NOMO-1 treated with dmso at 0.1 percent for 144 hours (cell line): ENCODE results near the gene PIGS.
A peak's percentile ranks its signal among the peaks of the same experiment; 100 is the strongest.
"Not testable (repeated sequence)": the region's sequence is repeated elsewhere in the genome, so short reads cannot be mapped to it uniquely, and the experiment has no call there.

Experiments used
- DNase-seq: peaks from one replicate; lab custom pipeline; 2025; ENCODE audit not compliant: unreplicated experiment; lab: John Stamatoyannopoulos, UW

The PIGS gene

DNA sequence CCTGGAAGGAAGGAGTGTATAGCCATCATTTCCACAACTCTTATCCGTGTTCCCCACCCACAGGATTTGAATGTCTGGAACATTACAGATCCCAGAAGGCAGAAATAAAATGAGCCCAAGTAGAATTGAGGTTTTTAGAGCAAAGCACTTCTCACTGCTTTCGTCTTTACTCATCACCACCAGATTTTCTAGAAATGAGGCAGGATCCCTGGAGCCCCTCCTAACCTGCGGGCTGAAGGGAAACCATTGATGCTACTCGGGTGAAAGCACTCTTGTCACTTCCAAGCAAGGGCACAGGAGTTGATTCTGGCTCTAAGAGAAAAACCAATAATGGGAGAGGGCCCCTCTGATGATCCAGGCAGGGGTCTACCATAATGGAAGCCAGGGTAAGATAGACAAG is 8.2 kb upstream of the PIGS start:
- no peak for DNase-seq

GRCh38 chr17:28578246-28579195 is 7.2 kb upstream of the PIGS start:
- DNase-seq = no peak

- no peak for DNase-seq
Observed at GRCh38 chr17:28577466-28577824, 6.1 kb upstream of the PIGS start.

- peak; percentile 89 for DNase-seq
Observed at GRCh38 chr17:28576758-28577465, 5.6 kb upstream of the PIGS start, which contains the start of gene ALDOC. ALDOC (minus strand) TSS chr17:28576895; CDS start chr17:28575532, 1,363 bp downstream.

- DNase-seq = not testable (repeated sequence)
Observed at GRCh38 chr17:28576016-28576415, 4.7 kb upstream of the PIGS start.

DNA sequence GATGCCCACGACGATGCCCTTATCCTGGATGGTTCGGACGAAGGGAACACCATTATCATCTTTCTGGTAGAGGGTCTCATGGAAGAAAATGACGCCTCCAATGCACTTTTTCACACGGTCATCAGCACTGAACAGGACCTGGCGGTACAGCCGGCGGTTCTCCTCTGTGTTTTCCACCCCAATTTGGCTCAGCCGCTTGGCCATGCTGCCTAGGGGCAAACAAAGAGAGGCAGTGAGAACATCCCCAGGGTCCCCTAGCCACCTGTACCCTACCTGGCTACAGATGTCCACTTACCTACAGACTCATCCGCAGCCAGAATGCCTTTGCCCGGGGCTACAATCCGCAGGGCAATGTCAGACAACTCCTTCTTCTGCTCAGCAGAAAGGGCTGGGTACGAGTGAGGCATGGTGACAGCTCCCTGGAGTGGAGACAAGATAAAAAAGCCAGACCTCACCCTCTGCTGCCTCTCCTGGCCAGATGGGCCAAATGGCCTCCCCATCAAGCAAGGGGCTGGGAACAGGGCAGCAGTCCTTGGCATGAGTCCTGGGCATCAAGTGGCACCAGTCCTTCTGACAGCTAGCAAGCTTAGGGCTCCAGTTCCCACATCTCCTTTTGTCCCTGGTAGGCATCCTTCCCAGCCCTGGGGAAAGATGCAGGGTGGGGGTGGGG is 3.9 kb upstream of the PIGS start:
- no peak for DNase-seq

DNA sequence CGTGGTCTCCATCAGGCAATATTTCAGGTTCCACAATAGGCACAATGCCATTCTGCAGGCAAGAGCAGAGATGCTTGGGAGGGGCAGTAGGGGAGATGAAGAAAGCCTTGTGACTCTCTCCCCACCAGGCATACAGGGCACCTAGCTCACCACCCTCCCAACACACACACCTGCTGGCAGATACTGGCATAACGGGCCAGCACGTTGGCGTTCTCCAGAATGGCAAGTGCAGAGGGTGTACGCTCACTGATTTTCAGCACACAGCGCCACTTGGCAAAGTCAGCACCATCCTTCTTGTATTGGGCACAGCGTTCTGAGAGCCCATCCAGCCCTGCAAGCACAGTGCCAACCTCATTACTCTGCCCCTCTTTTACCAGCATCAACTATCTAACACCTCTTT is 3.2 kb upstream of the PIGS start:
- DNase-seq = no peak

- no peak for DNase-seq
Observed at GRCh38 chr17:28573966-28574480, 2.7 kb upstream of the PIGS start.

GRCh38 chr17:28573521-28573920 is 2.2 kb upstream of the PIGS start:
- no peak for DNase-seq

- no peak for DNase-seq
Observed at GRCh38 chr17:28573040-28573380, 1.7 kb upstream of the PIGS start.

DNA sequence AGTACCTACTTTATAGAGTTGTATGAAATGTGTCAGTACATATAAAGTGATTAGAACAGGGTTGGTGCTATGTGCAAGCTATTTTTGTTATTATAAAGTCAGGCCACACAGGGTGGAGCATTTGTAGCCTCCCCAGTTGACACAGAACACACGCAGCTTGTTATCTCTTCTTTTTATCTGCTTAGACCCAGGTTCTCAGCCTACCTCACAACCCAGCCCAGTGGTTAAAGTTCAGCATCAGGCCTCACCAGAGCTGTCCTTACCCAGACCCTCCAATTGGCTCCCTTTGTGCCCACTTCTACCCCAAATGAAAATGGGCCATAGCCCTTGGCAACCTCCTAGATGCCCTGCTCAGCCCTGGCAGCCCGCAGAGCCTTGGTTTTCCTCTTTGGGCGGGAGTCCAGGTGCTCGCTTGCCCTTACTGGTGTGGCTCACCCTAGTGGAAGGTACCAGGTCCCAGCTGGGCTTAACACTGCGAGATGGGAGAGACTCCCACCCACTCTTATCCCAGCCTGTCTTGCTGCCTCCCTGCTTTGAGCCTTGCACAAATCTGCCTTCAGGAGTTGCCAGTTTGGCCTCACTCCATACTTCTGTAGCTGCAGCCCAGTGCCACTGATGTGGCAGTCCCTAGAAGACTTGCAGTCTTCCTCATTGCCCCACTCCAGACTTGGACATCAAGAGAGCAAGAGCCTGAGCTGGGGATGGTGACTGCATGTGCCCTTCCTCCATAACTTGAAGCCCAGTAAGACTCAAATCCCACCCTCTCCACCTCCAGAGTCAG is 1.1 kb upstream of the PIGS start:
- DNase-seq = no peak

GRCh38 chr17:28570716-28571360 is 486 bp downstream of the PIGS start:
- DNase-seq = no peak

DNA sequence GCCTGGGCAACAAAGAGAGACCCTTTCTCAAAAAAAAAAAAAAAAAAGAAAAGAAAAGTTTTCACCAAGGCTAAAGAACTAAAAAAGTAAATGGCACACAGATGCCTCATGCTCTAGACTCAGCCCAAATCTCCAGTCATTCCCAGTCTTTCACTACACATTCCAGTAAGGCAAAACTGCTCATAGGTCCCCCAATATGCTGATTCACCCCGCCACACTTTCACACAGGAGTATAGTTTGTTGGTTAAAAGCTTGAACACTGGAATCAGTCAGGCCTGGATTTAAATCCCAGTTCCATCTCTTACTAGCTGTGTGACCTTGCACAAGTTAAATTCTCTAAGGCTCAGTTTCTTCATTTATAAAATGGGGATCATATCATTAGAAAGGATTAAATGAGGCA is 1.9 kb downstream of the PIGS start:
- DNase-seq = no peak

GRCh38 chr17:28567604-28568003 is 3.7 kb downstream of the PIGS start:
- peak; percentile 57 for DNase-seq

- no peak for DNase-seq
Observed at GRCh38 chr17:28563475-28563874, 7.8 kb downstream of the PIGS start.

- no peak for DNase-seq
Observed at GRCh38 chr17:28555022-28555421, 16.3 kb downstream of the PIGS start.

- DNase-seq = no peak
Observed at GRCh38 chr17:28554565-28554964, 16.8 kb downstream of the PIGS start.

GRCh38 chr17:28553000-28553505 is 18.3 kb downstream of the PIGS start:
- no peak for DNase-seq

GRCh38 chr17:28552176-28552999 is 18.9 kb downstream of the PIGS start, which contains the start of gene UNC119:
UNC119 (minus strand) TSS chr17:28552624; CDS start chr17:28552557, 67 bp downstream.
- peak; percentile 49 for DNase-seq
